ENCODE measurements around the gene EGFL7.

EGFL7 gene

DNA sequence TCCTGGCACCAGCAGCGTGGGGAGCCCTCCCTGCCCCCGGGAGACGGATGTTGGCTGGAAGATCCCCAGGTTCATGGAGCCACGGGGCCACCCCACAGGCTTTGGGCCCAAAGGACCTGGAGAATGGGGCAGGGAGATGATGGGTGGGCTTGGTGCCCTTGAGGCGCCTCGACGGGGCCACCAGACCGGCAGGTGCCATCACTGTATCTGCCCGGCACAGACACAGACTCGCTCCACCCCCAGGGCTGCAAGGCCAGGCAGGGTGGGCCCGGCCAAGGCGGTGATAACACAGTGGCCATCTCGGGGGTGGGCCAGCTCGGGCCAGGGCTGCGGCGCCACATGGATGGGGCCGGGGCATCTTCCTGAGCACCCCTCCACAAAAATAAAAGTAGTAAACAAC, 35.0 kb upstream of the EGFL7 start:
- Histone ChIP-seq H3K9me3 (ENCODE audit: control insufficient read depth, low read length) (no peaks in the 10 kb centered on the region), H3K4me1 (peaks cover 5% of the 10 kb centered on the region), H3K4me2 (ENCODE audit: low read length) (no peak overlapping the region), H3K4me3 (ENCODE audit: low read depth, low read length) (no peak overlapping the region), H2AFZ (no peak overlapping the region), H3K36me3 (ENCODE audit: control insufficient read depth, insufficient read depth, low read length) (no peaks in the 10 kb centered on the region), H3K9ac (no peak overlapping the region), H3K79me2 (no peaks in the 10 kb centered on the region), H3K27ac (no peak overlapping the region), H3K27me3 (ENCODE audit: control insufficient read depth, insufficient read depth, low read length) (no peaks in the 10 kb centered on the region)
- TF ChIP-seq, protein P1, sequence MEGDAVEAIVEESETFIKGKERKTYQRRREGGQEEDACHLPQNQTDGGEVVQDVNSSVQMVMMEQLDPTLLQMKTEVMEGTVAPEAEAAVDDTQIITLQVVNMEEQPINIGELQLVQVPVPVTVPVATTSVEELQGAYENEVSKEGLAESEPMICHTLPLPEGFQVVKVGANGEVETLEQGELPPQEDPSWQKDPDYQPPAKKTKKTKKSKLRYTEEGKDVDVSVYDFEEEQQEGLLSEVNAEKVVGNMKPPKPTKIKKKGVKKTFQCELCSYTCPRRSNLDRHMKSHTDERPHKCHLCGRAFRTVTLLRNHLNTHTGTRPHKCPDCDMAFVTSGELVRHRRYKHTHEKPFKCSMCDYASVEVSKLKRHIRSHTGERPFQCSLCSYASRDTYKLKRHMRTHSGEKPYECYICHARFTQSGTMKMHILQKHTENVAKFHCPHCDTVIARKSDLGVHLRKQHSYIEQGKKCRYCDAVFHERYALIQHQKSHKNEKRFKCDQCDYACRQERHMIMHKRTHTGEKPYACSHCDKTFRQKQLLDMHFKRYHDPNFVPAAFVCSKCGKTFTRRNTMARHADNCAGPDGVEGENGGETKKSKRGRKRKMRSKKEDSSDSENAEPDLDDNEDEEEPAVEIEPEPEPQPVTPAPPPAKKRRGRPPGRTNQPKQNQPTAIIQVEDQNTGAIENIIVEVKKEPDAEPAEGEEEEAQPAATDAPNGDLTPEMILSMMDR (IDR thresholded peaks at IDR 0.05) = no peak

DNA sequence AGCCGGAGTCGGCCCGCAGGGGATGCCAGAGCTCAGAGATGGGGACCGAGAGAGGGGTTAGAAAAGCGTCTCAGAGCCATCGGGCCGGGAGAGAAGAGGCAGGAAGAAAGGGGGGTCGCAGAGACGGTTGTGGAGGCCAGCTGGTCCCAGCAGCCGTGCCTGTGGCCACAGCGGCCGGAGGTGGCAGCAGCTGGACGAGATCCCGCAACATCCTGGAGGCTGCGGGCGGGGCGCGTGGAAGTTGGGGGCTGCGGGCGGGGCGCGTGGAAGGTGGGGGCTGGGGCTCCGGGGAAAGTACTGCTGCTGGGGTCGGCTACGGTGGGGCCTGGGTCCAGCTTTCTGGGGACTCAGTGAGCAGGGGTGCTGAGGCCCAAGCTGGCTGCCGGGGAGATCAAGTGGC, 34.4 kb upstream of the EGFL7 start:
- Histone ChIP-seq H3K79me2 (no peaks in the 10 kb centered on the region), H3K9ac (no peak overlapping the region), H3K4me1 (peaks cover 5% of the 10 kb centered on the region), H3K9me3 (ENCODE audit: control insufficient read depth, low read length) (no peaks in the 10 kb centered on the region), H2AFZ (no peak overlapping the region), H3K36me3 (ENCODE audit: control insufficient read depth, insufficient read depth, low read length) (no peaks in the 10 kb centered on the region), H3K4me3 (ENCODE audit: low read depth, low read length) (no peak overlapping the region), H3K27me3 (ENCODE audit: control insufficient read depth, insufficient read depth, low read length) (no peaks in the 10 kb centered on the region), H3K27ac (no peak overlapping the region), H3K4me2 (ENCODE audit: low read length) (no peak overlapping the region)
- TF ChIP-seq, protein P1 (IDR thresholded peaks at IDR 0.05) = no peak

DNA sequence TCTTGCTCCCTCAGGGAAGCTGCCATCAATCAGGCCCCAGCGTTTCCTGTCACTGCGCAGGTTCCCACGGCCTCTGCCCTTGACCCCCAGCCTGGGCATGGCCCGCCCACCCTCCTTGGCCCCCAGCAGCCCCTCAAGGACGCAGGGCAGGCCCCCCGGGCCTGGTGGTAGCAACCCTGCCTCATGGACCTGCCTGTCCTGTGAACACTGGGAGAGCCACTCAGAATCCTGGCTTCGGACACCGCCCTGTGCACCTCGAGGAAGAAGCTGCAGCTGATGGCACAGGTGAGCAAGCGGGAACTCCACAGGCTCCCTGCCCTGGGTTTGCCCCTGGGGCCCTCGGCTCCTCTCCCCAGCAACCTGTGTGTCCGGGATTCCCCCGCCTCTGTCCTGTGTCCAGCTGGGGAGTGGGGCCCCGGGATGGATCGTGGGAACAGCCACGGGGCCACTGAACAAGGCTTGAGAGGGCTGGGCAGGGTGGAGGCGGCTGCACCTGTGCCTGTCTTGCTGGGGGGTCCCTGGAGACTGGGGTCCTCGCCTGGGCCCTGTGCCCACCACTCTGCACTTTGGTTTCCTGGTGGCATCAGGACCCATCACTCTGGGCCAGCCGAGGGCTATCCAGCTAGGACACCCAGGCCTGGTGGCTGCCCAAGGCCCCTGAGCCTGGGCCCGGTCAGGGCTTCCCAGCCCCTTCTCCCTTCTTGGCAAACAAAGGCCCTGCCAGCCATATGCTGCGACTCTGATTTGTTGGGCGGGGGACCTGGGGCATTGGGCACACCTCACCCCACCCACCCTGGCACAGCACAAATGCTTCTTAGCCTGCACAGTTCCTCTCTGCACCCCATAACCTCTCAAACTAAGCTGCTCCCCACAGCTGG, 33.5 kb upstream of the EGFL7 start:
- no peaks in the 10 kb centered on the region for H3K27me3 ChIP-seq (ENCODE audit: control insufficient read depth, insufficient read depth, low read length)
- no peak overlapping the region for H3K4me2 ChIP-seq (ENCODE audit: low read length)
- peaks cover 5% of the 10 kb centered on the region for H3K4me1 ChIP-seq
- no peak overlapping the region for H2AFZ ChIP-seq
- TF ChIP-seq, protein P1 (IDR thresholded peaks at IDR 0.05) = no peak
- no peak overlapping the region for H3K4me3 ChIP-seq (ENCODE audit: low read depth, low read length)
- H3K9ac ChIP-seq = no peak overlapping the region
- no peaks in the 10 kb centered on the region for H3K9me3 ChIP-seq (ENCODE audit: control insufficient read depth, low read length)
- H3K79me2 ChIP-seq = no peaks in the 10 kb centered on the region
- H3K36me3 ChIP-seq (ENCODE audit: control insufficient read depth, insufficient read depth, low read length) = no peaks in the 10 kb centered on the region
- H3K27ac ChIP-seq = no peak overlapping the region

GRCh38 chr9:136629879-136630661, 32.6 kb upstream of the EGFL7 start:
- Histone ChIP-seq H3K27me3 (ENCODE audit: control insufficient read depth, insufficient read depth, low read length) (no peaks in the 10 kb centered on the region), H3K4me2 (ENCODE audit: low read length) (no peak overlapping the region), H2AFZ (no peak overlapping the region), H3K79me2 (no peaks in the 10 kb centered on the region), H3K4me3 (ENCODE audit: low read depth, low read length) (no peak overlapping the region), H3K36me3 (ENCODE audit: control insufficient read depth, insufficient read depth, low read length) (no peaks in the 10 kb centered on the region), H3K4me1 (peaks cover 5% of the 10 kb centered on the region), H3K27ac (no peak overlapping the region), H3K9ac (no peak overlapping the region), H3K9me3 (ENCODE audit: control insufficient read depth, low read length) (no peaks in the 10 kb centered on the region)
- TF ChIP-seq, protein P1 (IDR thresholded peaks at IDR 0.05) = peak; percentile 17
